Cerebellar cortex (tissue), 1 donor: ENCODE data around the gene ATCAY.

ENCODE experiments used
- DNase-seq: peaks from one replicate; pipeline ENCODE4 v3.0.0-alpha.2; 2015; ENCODE audit warnings: low spot score

The ATCAY gene, protein sequence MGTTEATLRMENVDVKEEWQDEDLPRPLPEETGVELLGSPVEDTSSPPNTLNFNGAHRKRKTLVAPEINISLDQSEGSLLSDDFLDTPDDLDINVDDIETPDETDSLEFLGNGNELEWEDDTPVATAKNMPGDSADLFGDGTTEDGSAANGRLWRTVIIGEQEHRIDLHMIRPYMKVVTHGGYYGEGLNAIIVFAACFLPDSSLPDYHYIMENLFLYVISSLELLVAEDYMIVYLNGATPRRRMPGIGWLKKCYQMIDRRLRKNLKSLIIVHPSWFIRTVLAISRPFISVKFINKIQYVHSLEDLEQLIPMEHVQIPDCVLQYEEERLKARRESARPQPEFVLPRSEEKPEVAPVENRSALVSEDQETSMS

DNA sequence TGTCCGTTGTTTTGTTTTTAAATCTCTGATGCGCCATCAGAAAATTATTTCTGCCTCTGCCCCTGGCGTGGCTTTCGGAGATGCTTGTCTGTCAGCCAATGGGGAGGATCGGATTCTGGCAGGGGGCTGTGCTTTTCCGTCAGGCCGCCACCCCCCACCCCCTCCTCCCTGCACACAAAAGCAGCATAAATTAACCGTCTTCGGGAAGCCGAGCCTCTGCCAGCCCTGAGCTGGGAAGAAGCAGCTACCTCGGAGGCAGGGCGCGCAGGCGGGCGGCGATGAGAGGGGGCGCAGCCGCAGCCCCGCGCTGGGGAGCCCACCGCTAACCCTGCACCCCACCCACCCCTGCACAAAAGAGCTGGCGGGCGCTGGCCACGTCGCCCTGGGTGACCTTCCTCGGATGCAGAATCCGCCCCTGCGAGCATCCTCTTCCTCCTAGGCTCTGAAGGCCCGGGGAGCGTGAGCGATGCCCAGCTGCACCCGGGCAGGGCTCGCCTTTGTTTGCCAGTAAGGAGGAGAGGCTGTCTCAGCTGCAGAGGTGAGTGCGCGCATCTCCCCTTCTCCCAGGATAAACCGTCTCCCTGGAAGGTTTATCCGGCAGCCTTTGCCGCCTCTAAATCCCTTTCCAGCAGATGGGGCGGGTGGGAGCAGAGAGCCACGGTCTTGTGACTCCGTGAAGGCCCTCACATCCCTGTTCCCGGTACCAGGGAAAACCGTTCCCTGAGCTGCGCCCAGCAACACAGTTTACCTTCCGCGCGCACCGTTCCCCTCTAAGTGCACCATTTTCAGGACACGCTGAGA, at the start of gene ATCAY:
Gene ATCAY (plus strand): TSS at position 215 of the 801 bp plus-strand sequence. CDS start 5,083 bp downstream, outside the sequence.
- DNase-seq, result peak; percentile 87

DNA sequence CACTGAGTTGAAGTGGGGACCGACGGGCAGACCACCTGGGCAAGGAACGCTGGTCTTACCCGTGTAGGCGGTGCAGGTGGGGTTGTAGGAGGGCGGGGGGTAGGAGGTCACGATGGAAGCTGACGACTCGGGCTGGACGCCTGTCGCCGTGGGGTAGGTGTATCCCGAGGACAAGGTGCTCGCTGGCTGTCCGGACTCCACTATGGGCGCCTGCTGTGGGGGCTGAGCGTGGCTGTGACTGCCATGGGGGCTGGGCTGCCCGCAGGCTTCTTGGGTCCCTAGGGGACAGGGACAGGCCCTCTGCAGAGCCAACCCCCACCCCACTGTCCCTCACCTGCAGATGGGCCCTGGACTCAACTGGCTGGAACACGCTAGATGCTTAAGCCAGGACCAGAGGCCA, 48.9 kb upstream of the ATCAY start:
- DNase-seq, result no peak

DNA sequence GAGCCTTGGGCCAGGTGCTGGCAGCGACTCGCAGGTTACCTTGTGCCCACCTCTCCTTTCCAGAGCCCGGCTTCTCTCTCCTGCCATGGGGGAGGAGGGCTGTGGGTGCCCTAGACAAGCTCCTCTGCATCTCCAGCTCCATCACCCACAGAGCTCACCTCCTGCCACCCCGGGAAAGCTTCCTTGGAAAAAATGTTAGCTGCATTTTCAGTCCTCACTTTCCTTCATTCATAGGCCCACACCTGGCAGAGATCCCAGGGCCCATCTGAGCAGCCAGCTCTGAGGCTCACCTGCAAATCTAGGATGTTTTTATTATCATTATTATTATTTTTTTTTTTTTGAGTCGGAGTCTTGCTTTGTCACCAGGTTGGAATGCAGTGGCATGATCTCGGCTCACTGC, 48.5 kb upstream of the ATCAY start:
- no peak for DNase-seq

DNA sequence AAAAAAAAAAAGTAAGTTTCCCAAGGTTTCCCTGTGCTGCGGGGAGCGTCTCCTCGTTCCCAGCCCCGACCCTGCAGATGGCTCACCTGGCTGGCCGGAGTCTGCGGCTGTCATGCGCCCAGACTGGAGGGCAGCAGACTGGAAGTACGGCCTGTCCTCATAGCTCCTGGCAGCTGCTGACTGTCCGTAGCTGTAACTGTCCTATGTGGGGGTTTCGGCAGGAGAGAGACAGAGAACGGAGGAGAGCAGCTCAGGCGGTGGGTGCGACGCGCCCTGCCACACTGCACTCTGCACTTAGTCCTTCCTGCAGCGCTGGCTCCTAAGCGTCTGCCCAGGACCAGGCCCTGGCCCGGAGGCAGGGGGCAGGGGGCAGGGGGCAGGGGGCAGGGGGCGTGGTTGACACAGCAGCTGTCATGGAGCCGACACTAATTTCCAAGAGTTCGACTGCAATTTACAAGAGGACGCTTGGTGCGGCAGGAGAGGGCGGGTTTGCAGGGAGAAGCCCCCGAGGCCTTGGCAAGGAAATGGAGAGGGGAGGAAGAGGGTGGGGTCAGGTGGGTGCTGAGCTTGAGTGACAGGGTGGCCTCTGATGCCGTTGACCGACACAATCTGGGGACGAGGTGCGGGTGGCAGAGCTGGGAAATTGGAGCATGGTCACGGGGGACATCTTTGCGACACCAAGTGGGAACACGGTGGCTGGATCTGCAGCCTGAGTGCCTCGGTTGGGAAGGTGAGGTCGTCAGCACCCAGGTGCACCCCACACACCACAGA, 46.7 kb upstream of the ATCAY start:
- DNase-seq, result no peak

DNA sequence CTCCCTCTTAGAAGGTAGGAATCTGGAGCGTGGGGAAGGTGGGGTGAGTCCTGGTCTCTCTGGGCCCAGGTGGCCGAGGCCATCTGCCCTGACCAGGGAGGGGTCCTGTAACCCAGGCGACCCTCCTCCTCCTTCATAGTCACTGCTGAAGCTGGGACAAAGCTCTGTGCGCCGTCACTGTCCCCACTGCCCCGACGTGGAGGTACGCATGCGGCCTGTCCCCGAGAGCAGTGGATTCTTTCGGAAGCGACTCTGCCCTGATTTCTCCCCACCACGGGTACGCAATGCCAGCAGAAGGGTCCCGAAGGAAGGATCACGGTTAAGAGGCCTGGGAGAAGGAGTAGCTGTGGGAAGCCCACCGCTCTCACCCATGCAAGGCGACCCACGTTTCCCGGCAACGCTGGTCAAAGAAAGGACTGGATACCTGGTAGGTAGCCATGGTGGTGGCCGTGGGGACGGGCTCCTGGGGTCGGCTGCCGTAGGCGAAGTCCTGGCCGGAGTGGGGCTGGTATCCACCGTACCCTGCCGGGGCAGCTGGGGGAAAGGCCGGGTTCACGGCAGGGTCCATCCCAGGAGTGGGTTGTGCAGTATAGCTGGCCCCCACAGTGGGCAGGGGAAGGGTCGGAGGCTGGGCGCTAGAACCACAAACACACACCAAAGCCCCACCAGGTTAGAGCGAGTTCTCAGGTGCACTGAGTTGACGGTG, 46.0 kb upstream of the ATCAY start:
- DNase-seq, result no peak

DNA sequence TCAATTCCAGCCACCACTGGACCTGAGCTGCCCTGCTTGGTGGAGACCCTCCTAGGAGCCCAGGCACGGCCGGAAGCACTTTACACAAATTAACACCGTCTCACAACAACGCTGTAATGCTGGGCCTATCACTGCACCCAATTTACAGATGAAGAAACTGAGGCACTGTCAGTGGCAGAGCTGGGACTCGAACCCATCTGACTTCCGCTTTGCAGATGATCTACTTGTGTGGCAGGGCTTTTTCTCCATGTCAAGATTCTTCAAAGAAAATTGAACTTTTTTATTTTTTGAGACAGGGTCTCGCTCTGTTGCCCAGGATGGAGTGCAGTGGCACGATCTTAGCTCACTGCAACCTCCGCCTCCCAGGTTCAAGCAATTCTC, 45.4 kb upstream of the ATCAY start:
- no peak for DNase-seq

DNA sequence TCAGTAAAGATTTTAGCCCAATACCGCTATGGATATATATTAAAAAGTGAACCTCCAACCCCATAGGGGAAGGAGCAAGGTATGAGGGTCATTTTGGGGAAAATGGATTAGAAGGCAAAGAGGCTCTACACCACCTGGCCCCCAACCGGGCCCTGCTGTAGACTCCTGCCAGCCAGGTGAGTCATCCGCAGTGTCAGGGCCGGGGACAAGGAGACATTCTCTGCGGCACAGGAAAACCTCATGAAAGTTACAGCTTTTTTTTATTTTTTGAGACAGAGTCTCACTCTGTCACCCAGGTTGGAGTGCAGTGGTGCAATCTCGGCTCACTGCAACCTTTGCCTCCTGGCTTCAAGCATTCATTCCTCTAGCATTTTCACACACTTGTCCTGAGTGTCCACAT, 43.6 kb upstream of the ATCAY start:
- DNase-seq, result no peak

DNA sequence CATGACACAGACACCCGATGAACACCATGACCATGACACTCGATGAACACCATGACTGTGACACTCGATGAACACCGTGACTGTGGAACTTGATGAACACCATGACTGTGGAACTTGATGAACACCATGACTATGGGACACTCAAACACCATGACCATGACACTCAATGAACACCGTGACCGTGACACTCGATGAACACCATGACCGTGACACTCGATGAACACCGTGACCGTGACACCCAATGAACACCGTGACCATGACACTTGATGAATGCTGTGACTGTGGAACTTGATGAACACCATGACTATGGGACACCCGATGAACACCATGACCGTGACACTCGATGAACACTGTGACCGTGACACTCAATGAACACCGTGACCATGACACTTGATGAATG, 43.2 kb upstream of the ATCAY start:
- DNase-seq, result no peak

DNA sequence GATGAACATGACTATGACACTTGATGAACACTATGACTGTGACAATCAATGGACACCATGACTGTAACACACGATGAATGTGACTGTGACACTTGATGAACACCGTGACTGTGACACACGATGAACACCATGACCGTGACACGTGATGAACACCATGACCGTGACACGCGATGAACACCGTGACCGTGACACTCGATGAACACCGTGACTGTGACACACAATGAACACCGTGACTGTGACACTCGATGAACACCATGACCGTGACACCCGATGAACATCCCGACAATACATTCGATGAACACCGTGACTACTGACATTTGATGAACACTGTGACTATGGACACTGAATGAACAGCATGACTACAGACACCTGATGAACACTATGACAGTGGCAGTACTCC, 42.6 kb upstream of the ATCAY start:
- DNase-seq, result no peak

DNA sequence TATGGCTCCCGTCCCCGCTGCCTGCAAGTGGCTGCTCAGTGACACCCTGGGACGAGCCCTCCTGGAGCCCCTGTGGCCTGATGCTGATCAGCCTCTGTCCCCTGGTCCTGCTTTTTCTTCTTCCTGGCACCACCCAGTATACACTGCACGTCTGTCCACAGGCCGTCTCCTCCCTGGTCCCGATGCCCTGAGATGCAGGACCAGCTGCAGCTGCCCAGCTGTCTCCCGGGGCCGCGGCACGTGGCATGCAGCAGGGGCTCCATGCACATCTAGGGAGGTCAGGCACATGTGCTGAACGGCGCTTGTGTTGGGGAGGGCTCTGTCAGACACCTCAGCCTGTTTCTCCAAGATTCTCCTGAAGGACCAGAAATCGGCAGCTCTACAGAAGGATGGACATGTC, 41.8 kb upstream of the ATCAY start:
- no peak for DNase-seq

DNA sequence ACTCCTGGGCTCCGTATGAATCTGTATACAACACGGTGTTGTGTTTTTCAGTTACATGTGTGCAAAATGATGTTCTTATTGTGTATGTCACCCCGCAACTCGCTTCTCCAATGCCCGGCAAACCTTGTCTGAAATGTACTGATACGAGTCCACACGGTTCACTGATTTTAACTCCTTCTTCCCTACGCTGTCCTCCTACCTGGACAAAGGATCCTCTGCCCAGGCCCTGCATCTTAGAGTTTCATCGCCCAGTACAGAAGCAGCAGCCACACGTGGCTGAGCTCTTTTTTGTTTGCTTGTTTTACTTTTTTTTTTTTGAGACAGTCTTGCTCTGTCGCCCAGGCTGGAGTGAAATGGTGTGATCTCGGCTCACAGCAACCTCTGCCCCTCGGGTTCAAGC, 40.5 kb upstream of the ATCAY start:
- no peak for DNase-seq

DNA sequence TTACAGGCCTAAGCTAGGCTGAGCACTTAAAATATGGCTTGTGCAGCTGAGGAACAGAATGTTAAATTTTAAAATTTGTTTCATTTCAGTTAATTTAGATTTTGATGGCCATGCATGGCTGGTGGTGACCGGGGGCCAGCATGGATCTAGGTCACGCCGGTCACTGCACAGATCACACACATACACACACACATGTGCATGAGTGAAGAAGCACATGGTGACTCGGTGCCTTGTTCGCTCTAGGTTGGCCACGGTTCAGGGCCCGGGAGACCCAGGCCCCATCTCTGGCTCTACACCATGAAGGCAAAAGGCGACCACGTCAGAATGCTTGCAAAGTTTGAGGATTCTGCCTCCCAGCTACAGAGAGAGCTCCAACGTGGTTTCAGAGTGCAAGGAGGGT, 39.7 kb upstream of the ATCAY start:
- no peak for DNase-seq

DNA sequence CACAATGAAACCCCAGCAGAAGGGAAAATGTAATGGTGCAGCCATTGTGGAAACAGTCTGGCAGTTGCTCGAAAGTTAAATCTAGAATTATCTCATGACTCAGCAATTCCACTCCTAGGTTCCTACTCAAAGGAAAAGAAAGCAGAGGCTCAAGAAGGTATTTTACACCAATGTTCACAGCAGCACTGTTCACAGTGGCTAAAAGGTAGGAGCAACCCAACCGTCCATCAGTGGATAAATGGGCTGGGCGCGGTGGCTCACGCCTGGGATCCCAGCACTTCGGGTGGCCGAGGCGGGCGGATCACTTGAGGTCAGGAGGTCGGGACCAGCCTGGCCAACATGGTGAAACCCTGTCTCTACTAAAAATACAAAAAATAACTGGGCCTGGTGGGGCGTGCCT, 37.5 kb upstream of the ATCAY start:
- DNase-seq, result no peak

DNA sequence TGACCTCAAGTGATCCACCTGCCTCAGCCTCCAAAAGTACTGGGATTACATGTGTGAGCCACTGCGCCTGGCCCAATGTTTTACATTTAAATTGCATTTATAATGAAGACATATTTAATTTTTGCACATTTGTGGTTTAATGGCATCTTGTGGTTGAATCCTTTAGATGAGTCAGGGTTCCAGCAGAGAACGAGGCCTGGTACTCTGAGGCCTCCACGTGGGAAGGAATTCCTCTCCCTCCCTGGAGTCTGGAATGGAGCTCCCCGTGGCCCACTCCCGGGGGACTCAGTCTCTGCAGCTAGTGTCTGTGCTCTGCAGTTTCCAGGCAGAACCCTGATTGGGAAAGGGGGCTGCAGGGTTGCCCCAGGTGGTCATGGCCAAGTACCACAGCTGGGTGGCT, 35.9 kb upstream of the ATCAY start:
- DNase-seq, result no peak

DNA sequence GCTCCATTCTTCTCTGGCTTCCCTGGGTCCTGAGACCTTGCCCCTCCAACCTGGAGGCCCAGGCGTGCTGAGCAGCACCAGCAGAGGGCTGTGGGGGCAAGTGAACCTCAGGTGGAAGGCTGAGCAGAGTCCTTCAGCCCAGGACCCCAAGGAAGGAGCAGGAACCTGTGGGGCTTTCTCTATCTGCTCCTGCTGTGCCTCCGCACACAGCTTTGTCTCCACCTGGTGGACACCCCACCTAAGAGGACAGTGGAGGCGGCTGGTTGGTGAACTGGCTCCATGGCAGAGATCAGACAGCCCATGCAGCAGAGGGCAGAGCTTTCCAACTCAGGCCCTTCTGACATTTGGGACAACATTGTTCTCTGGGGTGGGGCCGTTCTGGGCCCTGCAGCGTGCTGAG, 31.4 kb upstream of the ATCAY start:
- peak; percentile 40 for DNase-seq

DNA sequence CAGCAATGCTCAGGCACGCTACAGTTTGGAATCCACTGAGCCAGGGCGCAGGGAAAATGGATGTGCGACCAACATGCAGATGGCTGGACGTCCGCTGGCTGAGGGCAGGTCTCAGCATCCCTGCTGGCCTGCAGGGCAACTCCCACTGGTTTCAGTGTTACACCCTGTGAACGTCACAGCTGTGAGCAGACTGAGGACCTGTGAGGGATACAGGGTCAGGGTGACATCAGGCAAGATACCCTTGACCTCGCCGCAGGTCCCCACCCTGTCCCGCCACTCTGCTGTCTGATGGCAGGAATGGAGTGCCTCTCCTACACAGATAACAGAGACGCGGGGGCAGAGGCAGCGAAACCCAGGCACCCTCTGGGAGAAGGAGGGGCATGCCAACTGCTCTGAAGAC, 30.7 kb upstream of the ATCAY start:
- DNase-seq, result no peak

DNA sequence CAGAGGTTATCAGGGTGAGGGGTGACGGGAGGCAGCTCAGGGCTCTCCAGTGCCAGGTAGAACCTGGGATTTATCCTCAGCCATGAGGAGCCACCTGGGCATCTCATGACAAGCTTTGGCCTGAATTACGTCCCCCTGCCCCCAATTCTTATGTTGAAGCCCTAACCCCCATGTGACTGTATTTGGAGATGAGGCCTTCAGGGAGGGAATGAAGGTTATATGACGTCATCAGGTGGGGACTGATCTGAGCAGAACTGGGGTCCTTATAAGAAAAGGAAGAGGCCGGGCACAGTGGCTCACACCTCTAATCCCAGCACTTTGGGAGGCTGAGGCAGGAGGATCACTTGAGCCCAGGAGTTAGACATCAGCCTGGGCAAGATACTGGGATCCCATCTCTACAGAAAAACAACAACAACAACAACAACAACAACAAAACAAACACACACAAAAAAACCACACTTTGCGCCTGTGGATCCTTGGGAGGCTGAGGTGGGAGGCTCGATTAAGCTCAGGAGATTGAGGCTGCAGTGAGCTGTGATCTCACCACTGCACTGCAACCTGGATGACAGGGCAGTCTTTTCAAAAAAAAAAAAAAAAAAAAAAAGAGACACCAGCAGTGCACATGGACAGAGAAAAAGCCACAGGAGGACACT, 30.0 kb upstream of the ATCAY start:
- DNase-seq, result no peak

DNA sequence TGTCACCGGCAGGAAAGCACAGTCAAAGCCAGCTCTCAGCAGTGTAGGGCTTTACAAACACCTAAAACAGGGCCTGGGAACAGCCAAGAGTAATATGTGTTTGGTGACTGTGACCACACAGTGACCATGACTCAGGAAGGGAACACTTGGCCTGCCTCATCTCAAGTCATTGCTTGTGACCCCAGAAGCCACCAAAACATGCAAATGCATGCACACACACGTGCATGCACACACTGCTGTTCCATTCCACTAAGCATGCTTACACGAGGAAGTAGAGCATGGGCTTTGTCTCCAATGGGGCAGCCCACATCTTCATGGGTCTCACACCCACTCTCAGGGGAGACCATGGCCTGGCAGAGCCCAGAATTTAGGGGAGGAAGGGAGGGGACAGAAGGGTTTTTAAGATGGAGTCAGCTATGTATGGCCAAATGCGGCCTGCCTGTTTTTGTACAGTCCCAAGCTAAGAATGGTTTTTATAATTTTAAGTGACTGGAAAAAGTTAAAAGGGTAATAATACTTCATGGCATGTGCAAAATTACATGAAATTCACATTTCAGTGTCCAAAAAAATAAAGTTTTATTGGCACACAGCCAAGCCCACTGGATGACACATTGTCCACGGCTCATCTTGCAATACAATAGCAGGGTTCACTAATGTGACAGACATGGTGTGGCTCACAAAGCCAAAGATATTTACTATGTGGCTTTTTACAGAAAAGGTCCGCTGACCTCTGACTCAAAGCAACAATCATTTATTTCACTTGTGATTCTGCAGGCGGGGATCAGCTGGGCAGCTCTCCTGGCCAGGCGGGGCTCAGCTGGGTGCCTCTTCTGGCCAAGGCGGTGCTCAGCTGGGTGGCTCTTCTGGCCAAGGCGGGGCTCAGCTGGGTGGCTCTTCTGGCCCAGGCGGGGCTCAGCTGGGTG, 29.0 kb upstream of the ATCAY start:
- no peak for DNase-seq

DNA sequence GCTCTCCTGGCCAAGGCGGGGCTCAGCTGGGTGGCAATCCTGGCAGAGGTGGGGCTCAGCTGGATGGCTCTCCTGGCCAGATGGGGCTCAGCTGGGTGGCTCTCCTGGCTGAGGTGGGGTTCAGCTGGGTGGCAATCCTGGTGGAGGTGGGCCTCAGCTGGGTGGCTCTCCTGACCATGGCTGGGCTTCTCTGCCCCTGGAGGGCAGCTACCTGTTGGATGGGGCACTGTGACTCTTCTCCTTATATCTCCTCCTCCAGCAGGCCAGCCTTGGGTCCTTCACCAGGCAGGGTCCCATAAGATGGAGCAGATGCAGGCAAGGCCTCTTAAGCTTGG, 28.3 kb upstream of the ATCAY start:
- DNase-seq, result no peak

DNA sequence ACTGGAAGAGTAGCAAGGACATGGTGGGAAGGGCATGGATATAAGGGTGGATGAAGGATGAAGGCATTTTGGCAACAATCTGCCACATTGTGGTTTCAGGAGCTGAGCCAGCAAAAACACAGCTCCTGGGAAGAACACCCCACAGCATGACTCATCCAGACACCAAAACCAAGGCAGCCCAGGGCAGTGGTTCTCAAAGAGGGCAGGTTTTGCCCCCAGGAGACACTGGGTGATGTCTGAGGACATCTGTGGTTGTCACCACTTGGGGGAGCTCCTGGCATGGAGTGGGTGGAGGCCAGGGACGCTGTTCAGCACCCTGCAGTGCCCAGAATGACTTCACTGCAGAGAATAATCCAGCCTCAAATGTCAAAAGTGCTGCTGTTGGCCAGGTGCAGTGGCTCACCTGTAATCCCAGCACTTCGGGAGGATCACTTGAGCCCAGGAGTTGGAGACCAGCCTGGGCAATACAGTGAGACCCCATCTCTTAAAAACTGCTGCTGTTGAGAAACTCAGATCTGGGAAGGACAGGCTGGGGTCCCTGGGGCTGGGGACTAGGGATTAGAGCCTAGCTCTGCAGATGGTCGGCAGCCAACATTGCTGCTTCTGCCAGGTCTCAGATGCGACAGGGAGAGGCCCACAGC, 27.8 kb upstream of the ATCAY start:
- no peak for DNase-seq
